Measurements from ENCODE around the gene METTL21C. TPM values are rescaled to one million over a fixed set of nuclear protein-coding genes. Genes with fewer than 3 reads are reported as not detected.

METTL21C gene
- not detected in 2 replicates for total RNA-seq

DNA sequence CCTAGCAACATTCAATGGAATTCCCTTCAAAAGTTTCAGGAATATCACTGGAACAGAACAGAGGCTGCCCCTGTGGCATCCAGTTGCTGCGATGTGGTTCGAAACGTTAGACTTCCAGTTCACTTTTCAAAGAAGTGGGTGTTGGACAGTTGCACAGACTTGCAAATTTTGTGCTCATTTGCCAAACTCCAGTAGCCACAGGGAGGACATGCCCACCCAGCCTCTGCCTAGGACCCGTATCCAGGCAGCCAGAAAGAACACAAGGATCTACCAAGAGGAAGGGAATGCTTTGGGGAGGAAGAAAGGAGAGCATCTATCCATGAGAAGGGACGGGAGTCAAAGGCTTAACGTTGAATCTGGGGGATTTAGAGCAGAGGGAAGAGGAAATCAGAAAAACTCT lies at the start of gene METTL21C:
Gene METTL21C, minus strand, starts transcription at position 108 of the 400 bp plus-strand sequence. CDS start 546 bp downstream, outside the sequence.

Other genes starting within 250 kb of the METTL21C start
- gene TPP2, start 98.1 kb downstream of the METTL21C start, total RNA-seq: 49.4 and 55.6 TPM in 2 replicates
- gene TEX30, start 78.7 kb upstream of the METTL21C start, total RNA-seq: 28.3 and 34.2 TPM in 2 replicates
- 18.5 and 33.1 TPM in 2 replicates for gene POGLUT2, start 103.9 kb upstream of the METTL21C start, total RNA-seq
- 14.6 and 16.9 TPM in 2 replicates for gene BIVM, start 104.1 kb upstream of the METTL21C start, total RNA-seq
- gene ERCC5, start 151.0 kb upstream of the METTL21C start, total RNA-seq: 44.5 and 48.7 TPM in 2 replicates

Measured in epithelial cell of umbilical artery (primary cell).